Calu3 (cell line): Measurements from ENCODE around the gene MIPOL1. TPM values are rescaled to one million over a fixed set of nuclear protein-coding genes. Genes with fewer than 3 reads are reported as not detected.

ENCODE experiments used
- BruUV-seq: library from RNA; stranded (reverse); fragments of 400-500 nt; replicated peaks from 2 replicates; lab custom pipeline; 2021; lab: Mats Ljungman, UMichigan
- CTCF ChIA-PET: fragments of 300-600 bp; sonication (Branson Sonifier 250); formaldehyde crosslinking; loops from one replicate; lab custom pipeline; 2022; ENCODE audit warnings: antibody characterized with exemption; lab: Charles Lee
- DNase-seq: peaks from one replicate; pipeline ENCODE4 v3.0.0; 2022
- H3K27ac Mint-ChIP-seq: one replicate; pipeline ENCODE4 v1.8.0; 2022; ENCODE audit warnings: mixed read lengths; ENCODE audit not compliant: unreplicated experiment
- H3K27me3 Mint-ChIP-seq: one replicate; pipeline ENCODE4 v1.8.0; 2022; ENCODE audit warnings: mixed read lengths; ENCODE audit not compliant: unreplicated experiment
- H3K36me3 Mint-ChIP-seq: one replicate; pipeline ENCODE4 v1.8.0; 2022; ENCODE audit warnings: mild to moderate bottlenecking, moderate library complexity, mixed read lengths; ENCODE audit not compliant: insufficient read depth, unreplicated experiment
- H3K4me1 Mint-ChIP-seq: one replicate; pipeline ENCODE4 v1.8.0; 2022; ENCODE audit warnings: mild to moderate bottlenecking, low read depth, mixed read lengths; ENCODE audit not compliant: unreplicated experiment
- H3K4me3 Mint-ChIP-seq: one replicate; pipeline ENCODE4 v1.8.0; 2022; ENCODE audit warnings: mild to moderate bottlenecking, low read depth, moderate library complexity, mixed read lengths; ENCODE audit not compliant: unreplicated experiment
- H3K9me3 Mint-ChIP-seq: one replicate; pipeline ENCODE4 v1.8.0; 2022; ENCODE audit warnings: low read depth, mixed read lengths; ENCODE audit not compliant: unreplicated experiment
- intact Hi-C: fragments of 100-400 bp; cut with micrococcal nuclease; formaldehyde crosslinking; loops from one replicate; pipeline ENCODE4 v1.10.0; 2022; ENCODE audit not compliant: unreplicated experiment
- total RNA-seq: library from RNA; stranded (reverse); gene quantifications from 2 replicates; pipeline ENCODE4 v1.2.3, GENCODE V29; 2022
- TF ChIP-seq, protein P1 (sequence below): fragments of 200-600 bp; IDR thresholded peaks from one replicate; pipeline ENCODE4 v1.8.0; 2022; ENCODE audit warnings: antibody characterized with exemption; ENCODE audit not compliant: unreplicated experiment

The MIPOL1 gene
- total RNA-seq, 1 experiment from 2014 or later, result 27.2 TPM

DNA sequence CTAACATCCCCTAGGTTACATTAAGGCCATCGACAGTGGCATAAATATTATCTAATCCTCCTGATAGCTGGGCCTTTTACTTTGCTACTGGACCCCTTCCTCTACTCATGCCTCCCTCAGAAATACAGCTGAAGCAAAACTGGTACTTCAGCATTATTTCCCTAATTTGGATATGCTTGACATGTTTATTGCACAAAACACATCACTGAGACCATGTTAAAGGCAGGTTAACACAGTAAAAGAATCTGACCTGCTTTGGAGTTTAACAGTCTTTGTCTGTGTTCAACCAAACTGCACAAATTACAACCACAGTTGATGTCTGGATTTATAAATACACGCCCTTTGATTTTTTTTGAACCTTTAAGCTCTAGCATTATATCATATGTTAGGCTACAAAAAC, 240.7 kb downstream of the MIPOL1 start:
- Mint-ChIP-seq H3K27me3 (no peaks in the 10 kb centered on the region), H3K36me3 (no peaks in the 10 kb centered on the region), H3K4me1 (peaks cover 8% of the 10 kb centered on the region), H3K27ac (no peak overlapping the region), H3K4me3 (no peak overlapping the region), H3K9me3 (peaks cover 3% of the 10 kb centered on the region)
- BruUV-seq, result no TSS peak
- TF ChIP-seq, protein P1, sequence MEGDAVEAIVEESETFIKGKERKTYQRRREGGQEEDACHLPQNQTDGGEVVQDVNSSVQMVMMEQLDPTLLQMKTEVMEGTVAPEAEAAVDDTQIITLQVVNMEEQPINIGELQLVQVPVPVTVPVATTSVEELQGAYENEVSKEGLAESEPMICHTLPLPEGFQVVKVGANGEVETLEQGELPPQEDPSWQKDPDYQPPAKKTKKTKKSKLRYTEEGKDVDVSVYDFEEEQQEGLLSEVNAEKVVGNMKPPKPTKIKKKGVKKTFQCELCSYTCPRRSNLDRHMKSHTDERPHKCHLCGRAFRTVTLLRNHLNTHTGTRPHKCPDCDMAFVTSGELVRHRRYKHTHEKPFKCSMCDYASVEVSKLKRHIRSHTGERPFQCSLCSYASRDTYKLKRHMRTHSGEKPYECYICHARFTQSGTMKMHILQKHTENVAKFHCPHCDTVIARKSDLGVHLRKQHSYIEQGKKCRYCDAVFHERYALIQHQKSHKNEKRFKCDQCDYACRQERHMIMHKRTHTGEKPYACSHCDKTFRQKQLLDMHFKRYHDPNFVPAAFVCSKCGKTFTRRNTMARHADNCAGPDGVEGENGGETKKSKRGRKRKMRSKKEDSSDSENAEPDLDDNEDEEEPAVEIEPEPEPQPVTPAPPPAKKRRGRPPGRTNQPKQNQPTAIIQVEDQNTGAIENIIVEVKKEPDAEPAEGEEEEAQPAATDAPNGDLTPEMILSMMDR, result no peak
- CTCF ChIA-PET, result no interaction called here
- intact Hi-C loops, result no loop called here
- no peak for DNase-seq

DNA sequence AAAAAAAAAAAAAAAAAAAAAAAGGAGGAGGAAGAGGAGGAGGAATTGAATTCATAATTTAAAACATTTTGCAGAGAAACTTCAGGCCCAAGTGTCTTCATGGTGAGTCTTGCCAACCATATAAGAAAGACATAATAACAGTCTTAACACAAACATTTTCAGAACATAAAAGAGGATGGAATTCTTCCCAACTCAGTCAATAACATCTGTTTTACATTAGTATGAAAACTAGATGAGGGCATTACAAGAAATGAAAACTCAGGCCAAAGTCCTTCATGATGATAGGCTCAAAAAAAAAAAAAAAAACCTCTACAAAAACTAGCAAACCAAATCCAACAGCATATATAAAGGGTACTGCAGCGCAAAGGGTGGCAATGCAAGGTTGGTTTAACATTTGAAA, 245.7 kb downstream of the MIPOL1 start:
- Mint-ChIP-seq H3K27me3 (no peaks in the 10 kb centered on the region), H3K9me3 (no peaks in the 10 kb centered on the region), H3K4me1 (no peaks in the 10 kb centered on the region), H3K4me3 (no peak overlapping the region), H3K36me3 (no peaks in the 10 kb centered on the region), H3K27ac (no peak overlapping the region)
- intact Hi-C loops, result no loop called here
- TF ChIP-seq, protein P1, result no peak
- no peak for DNase-seq
- CTCF ChIA-PET, result no interaction called here
- BruUV-seq, result no TSS peak

DNA sequence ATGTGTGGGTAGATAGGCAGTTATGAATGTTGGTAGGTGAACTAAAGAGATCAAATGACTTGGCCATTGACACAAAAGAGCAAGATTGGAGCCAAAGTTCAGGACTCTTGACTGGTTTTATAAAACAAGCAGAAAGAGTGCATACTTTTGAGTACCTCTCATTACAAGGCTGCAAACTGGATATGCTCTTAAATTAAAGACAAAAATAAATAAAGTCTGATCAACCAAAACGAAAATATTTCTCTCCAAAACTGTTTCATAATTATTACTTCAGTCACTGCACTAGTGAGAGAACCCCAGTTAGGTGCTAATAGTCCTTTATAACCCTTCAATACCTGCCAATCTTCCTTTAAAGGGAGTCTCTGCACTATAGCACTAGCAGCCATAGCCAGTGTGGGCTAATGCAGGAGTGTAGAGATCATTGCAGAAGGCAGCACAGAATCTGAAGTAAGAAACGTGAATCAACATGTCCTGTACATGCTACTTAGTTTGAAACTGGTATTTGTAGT, 250.2 kb downstream of the MIPOL1 start:
- Mint-ChIP-seq H3K4me1 (peaks cover 15% of the 10 kb centered on the region), H3K27ac (peak overlapping the region; percentile 89), H3K9me3 (no peaks in the 10 kb centered on the region), H3K36me3 (peaks cover 8% of the 10 kb centered on the region), H3K27me3 (no peaks in the 10 kb centered on the region), H3K4me3 (no peak overlapping the region)
- no TSS peak for BruUV-seq
- TF ChIP-seq, protein P1, result no peak
- intact Hi-C loops, result no loop called here
- CTCF ChIA-PET, result interaction anchor here (0.7 kb wide), 1 partner anchor 59 kb away, joined by 3 read pairs; no protein-coding TSS in a partner anchor
- no peak for DNase-seq

DNA sequence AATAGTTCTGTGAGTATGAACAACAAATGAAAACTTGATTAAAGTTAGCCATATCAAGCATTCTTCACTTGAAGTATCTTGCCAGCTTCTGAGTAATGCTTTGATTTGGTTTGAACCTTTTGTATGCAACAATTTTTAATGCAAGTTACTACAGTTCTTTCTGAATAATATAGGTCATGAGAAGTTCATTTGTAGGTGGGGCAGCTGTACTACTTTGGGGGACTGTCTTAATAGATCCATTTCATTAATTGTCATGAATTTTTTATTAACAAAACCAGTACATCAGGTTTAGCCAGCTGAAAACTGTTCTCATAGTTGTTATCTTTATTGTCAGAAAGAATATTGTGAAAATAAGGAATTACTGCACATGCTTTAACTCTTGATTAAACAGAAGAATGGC, 254.6 kb downstream of the MIPOL1 start:
- intact Hi-C loops, result loop anchor here (2.0 to 5.0 kb wide), 4 partner anchors 40 to 198 kb away; no protein-coding TSS in a partner anchor
- Mint-ChIP-seq H3K4me3 (peak overlapping the region; percentile 41), H3K9me3 (no peaks in the 10 kb centered on the region), H3K27ac (peak overlapping the region; percentile 74), H3K4me1 (peaks cover 36% of the 10 kb centered on the region), H3K27me3 (no peaks in the 10 kb centered on the region), H3K36me3 (peaks cover 8% of the 10 kb centered on the region)
- TF ChIP-seq, protein P1, result no peak
- no peak for DNase-seq
- no TSS peak for BruUV-seq
- CTCF ChIA-PET, result interaction anchor here (0.7 to 1.8 kb wide), 5 partner anchors 14 to 1813 kb away, joined by 3 to 8 read pairs (median 6); no protein-coding TSS in a partner anchor
